Fibroblast of lung (primary cell): ENCODE results near the gene SP140L. TPM values are rescaled to one million over a fixed set of nuclear protein-coding genes. Genes with fewer than 3 reads are reported as not detected.
"Not testable (repeated sequence)": the region's sequence is repeated elsewhere in the genome, so short reads cannot be mapped to it uniquely, and the experiment has no call there.

Experiments
- DNase-seq, 2 donors: peaks; one replicate each; pipeline versions ENCODE4 v3.0.0 to v3.0.0-alpha.2; 2010; ENCODE audit warnings: low read depth in 2 of 2
- H2AFZ ChIP-seq: 2 replicates; pipeline ENCODE4 v1.5.1; 2012; ENCODE audit warnings: low read length, control low read depth, inconsistent platforms
- H3K27ac ChIP-seq: 2 replicates; pipeline ENCODE4 v1.5.1; 2011; ENCODE audit warnings: low read length, control low read depth; ENCODE audit not compliant: insufficient read depth
- H3K27me3 ChIP-seq: 2 replicates; pipeline ENCODE4 v1.5.1; 2011; ENCODE audit warnings: mild to moderate bottlenecking, low read length; ENCODE audit not compliant: control insufficient read depth, insufficient read depth
- H3K36me3 ChIP-seq: 2 replicates; pipeline ENCODE4 v1.5.1; 2011; ENCODE audit warnings: low read length; ENCODE audit not compliant: control insufficient read depth, insufficient read depth
- H3K4me1 ChIP-seq: 2 replicates; pipeline ENCODE4 v1.5.1; 2011; ENCODE audit warnings: low read length; ENCODE audit not compliant: control insufficient read depth, insufficient read depth; ENCODE audit errors: extremely low read depth
- H3K4me2 ChIP-seq: 2 replicates; pipeline ENCODE4 v1.5.1; 2011; ENCODE audit warnings: low read length, control low read depth; ENCODE audit not compliant: insufficient read depth; ENCODE audit errors: extremely low read depth
- H3K4me3 ChIP-seq, 4 experiments: fragments of 200-600 bp in 1 of 4; sonication (generic) in 1 of 4; replicated peaks in 1 of 4; 2 replicates each; pipeline ENCODE4 v1.5.1; 2011 to 2016; ENCODE audit warnings: low read length in 4 of 4, low read depth in 3 of 4, mild to moderate bottlenecking in 3 of 4, control low read depth in 2 of 4, inconsistent platforms in 1 of 4, mixed read lengths in 1 of 4; ENCODE audit not compliant: insufficient read depth in 1 of 4; ENCODE audit errors: control extremely low read depth in 1 of 4
- H3K79me2 ChIP-seq: 2 replicates; pipeline ENCODE4 v1.5.1; 2012; ENCODE audit warnings: mild to moderate bottlenecking, low read length, inconsistent platforms; ENCODE audit not compliant: control insufficient read depth, insufficient read depth
- H3K9ac ChIP-seq: 2 replicates; pipeline ENCODE4 v1.5.1; 2011; ENCODE audit warnings: mild to moderate bottlenecking, low read length, control low read depth; ENCODE audit not compliant: insufficient read depth
- H3K9me3 ChIP-seq: 2 replicates; pipeline ENCODE4 v1.5.1; 2012; ENCODE audit warnings: low read depth, low read length; ENCODE audit not compliant: control insufficient read depth, insufficient read depth
- H4K20me1 ChIP-seq: 2 replicates; pipeline ENCODE4 v1.5.1; 2011; ENCODE audit warnings: low read length; ENCODE audit not compliant: control insufficient read depth, insufficient read depth; ENCODE audit errors: extremely low read depth
- CTCF ChIP-seq, 2 donors: IDR thresholded peaks in 1 of 2; conservative IDR thresholded peaks in 1 of 2; 1 replicate in 1 of 2; 2 replicates in 1 of 2; pipeline ENCODE4 v1.5.1; 2011 to 2012; ENCODE audit warnings: low read length in 2 of 2, control low read depth in 1 of 2, inconsistent platforms in 1 of 2, low read depth in 1 of 2, mild to moderate bottlenecking in 1 of 2
- EZH2 ChIP-seq: IDR thresholded peaks from 2 replicates; pipeline ENCODE4 v1.5.1; 2012; ENCODE audit warnings: low read length, control low read depth, mild to moderate bottlenecking; ENCODE audit errors: missing control alignments
- polyA plus RNA-seq, 2 donors: library from polyadenylated mRNA; depleted of rRNA in 1 of 2; stranded (reverse) in 1 of 2; unstranded in 1 of 2; fragments of >200 nt; gene quantifications; 2 replicates each; pipeline ENCODE4 v1.2.1, GENCODE V29; 2011 to 2012; ENCODE audit warnings: missing spikeins in 1 of 2
- total RNA-seq: library from RNA; depleted of rRNA; stranded (reverse); fragments of >200 nt; gene quantifications from 2 replicates; pipeline ENCODE4 v1.2.1, GENCODE V29; 2014

SP140L gene
- total and polyA plus RNA-seq, 2 donors (not counting 1 experiment from before 2014, with no cell fraction given): 10.9 to 16.9 TPM

- Histone ChIP-seq H3K27me3 (no peaks in the 10 kb centered on the region), H3K27ac (no peak overlapping the region), H3K4me2 (no peak overlapping the region), H3K4me1 (peaks cover 6% of the 10 kb centered on the region), H3K9me3 (no peaks in the 10 kb centered on the region), H4K20me1 (no peaks in the 10 kb centered on the region), H3K9ac (no peak overlapping the region), H3K36me3 (no peaks in the 10 kb centered on the region), H3K79me2 (no peaks in the 10 kb centered on the region), H3K4me3 (no peak overlapping the region), H2AFZ (no peak overlapping the region)
- DNase-seq: no peak
- TF ChIP-seq CTCF (conservative IDR thresholded peaks at IDR 0.05 in 1 of 2, IDR thresholded peaks at IDR 0.05 in 1 of 2; ENCODE audit: low read depth in 1 of 2, low read length in 2 of 2) (no peak), EZH2 (no peak)
Measured at GRCh38 chr2:230405824-230406223, 78.8 kb downstream of the SP140L start.

DNA sequence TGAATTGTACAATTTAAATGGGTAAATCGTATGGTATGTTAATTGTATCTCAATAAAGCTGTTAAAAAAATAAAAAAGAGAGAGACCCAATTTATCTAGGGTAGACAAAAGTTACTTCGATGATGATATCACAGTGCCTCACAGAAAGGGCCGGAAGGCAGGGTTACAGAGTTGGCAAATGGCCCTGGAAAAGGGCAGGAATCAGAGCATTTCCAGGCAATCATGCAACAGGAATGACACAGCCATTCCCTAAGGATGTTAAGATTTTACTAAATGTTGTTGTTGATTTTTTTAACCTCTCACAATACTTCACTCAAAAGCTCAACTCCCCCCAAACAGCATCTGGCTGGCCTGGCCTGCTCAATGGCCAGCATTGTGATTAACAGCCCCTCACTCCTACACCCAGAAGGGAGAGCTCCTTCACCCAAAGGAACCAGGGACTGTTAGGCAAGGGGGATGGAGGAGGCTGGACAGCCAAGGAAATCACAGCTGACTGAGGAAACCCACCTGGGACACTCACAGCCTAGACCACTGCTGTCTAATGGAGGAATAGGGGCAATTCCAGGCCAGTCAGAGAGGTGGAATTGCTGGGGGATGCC is 81.3 kb downstream of the SP140L start:
- Histone ChIP-seq H3K9ac (no peak overlapping the region), H4K20me1 (no peaks in the 10 kb centered on the region), H3K27me3 (no peaks in the 10 kb centered on the region), H2AFZ (peak overlapping the region; percentile 12), H3K36me3 (no peaks in the 10 kb centered on the region), H3K9me3 (no peaks in the 10 kb centered on the region), H3K27ac (peak overlapping the region; percentile 80), H3K4me2 (peak overlapping the region; percentile 23), H3K79me2 (no peaks in the 10 kb centered on the region), H3K4me1 (peaks cover 12% of the 10 kb centered on the region), H3K4me3 (no peak overlapping the region)
- TF ChIP-seq EZH2 (no peak), CTCF (conservative IDR thresholded peaks at IDR 0.05 in 1 of 2, IDR thresholded peaks at IDR 0.05 in 1 of 2; ENCODE audit: low read depth in 1 of 2, low read length in 2 of 2) (no peak)
- DNase-seq: peak; percentile 82 to 83

DNA sequence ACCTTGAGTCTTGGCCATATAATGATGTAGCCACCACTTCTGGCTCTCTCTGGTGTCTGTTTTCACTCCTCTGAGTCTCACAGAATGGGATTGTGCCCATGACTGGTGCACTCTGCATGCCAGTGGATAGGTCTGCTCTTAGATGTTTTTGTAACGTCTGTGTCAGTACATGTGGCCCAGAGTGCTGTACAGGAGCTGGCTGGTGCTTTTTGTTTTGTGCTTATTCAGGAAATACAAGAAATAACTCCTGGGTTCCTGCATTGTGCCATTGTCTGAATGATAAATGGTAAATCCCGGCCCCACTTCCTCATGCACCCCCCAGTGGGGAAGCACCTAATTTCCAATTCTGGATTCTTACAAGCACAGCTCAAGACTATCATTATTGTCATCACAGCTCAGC is 82.3 kb downstream of the SP140L start:
- H3K79me2 ChIP-seq, H3K9me3 ChIP-seq, H3K27ac ChIP-seq, H3K4me3 ChIP-seq, H4K20me1 ChIP-seq, DNase-seq, H3K36me3 ChIP-seq, H2AFZ ChIP-seq, H3K27me3 ChIP-seq, H3K4me2 ChIP-seq, H3K9ac ChIP-seq: not testable (repeated sequence)
- peaks cover 12% of the 10 kb centered on the region for H3K4me1 ChIP-seq
